Esophagus squamous epithelium (tissue), 4 donors: ENCODE data around the gene LIPH.

ENCODE experiments used
- POLR2A ChIP-seq, 4 donors: fragments of 450-650 bp; IDR thresholded peaks; one replicate each; pipeline ENCODE4 v1.6.1; 2017; ENCODE audit warnings: antibody characterized with exemption in 4 of 4, mild to moderate bottlenecking in 4 of 4, moderate library complexity in 3 of 4
- TF ChIP-seq, protein P1 (sequence below), 6 experiments: fragments of 450-650 bp in 4 of 6; fragments of 200-600 bp in 2 of 6; sonication (generic) in 2 of 6; IDR thresholded peaks; one replicate each; pipeline ENCODE4 v1.5.1; 2016 to 2019; ENCODE audit warnings: antibody characterized with exemption in 6 of 6, mild to moderate bottlenecking in 4 of 6, moderate library complexity in 4 of 6

DNA sequence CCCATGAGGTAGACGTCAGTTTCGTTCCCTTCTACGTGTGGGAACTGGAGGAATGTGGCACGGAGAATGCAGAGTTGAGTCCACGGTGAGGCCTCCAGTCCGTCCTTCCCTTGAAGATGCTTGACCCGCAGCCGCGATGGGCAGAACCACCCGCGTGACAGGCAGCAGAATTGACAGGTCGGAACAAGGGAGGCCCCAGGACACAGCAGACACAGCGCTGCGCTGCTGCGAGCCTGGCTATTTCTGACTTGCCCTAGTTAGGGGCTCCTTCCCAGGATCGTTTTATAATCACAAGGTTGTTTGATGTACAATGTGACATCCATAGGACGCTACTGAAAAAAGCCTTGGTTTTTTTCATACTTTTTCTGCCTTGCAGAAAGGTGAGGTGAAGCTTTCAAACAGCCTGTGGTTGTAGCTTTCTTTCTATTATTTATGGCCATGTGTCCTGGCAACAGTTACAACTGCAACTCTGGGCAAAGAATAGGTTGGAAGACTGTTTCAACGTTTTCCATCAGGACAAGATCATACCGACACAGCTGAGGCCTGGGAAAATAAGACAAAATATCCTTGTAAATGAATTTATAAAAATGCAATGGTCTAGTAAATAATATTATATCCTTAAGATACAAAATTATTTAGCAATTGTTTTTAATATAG is 43.9 kb downstream of the LIPH start:
- no peak for TF ChIP-seq POLR2A (IDR thresholded peaks at IDR 0.05)
- TF ChIP-seq, protein P1, sequence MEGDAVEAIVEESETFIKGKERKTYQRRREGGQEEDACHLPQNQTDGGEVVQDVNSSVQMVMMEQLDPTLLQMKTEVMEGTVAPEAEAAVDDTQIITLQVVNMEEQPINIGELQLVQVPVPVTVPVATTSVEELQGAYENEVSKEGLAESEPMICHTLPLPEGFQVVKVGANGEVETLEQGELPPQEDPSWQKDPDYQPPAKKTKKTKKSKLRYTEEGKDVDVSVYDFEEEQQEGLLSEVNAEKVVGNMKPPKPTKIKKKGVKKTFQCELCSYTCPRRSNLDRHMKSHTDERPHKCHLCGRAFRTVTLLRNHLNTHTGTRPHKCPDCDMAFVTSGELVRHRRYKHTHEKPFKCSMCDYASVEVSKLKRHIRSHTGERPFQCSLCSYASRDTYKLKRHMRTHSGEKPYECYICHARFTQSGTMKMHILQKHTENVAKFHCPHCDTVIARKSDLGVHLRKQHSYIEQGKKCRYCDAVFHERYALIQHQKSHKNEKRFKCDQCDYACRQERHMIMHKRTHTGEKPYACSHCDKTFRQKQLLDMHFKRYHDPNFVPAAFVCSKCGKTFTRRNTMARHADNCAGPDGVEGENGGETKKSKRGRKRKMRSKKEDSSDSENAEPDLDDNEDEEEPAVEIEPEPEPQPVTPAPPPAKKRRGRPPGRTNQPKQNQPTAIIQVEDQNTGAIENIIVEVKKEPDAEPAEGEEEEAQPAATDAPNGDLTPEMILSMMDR (IDR thresholded peaks at IDR 0.05), result no peak
